PFSK-1 (cell line): ENCODE measurements around the gene SPATA16.

Experiments used
- FOXP2 ChIP-seq: optimal IDR thresholded peaks from 2 replicates; pipeline ENCODE3; 2011; ENCODE audit warnings: borderline replicate concordance, control low read depth, inconsistent platforms; ENCODE audit not compliant: insufficient read depth; ENCODE audit errors: extremely low read length, extremely low read depth
- SIN3A ChIP-seq: IDR thresholded peaks from 2 replicates; pipeline ENCODE4 v1.6.1; 2012; ENCODE audit warnings: mild to moderate bottlenecking, low read length, moderate library complexity, borderline replicate concordance; ENCODE audit not compliant: insufficient read depth
- TAF1 ChIP-seq: IDR thresholded peaks from 2 replicates; pipeline ENCODE4 v1.6.1; 2012; ENCODE audit warnings: low read length, control low read depth, borderline replicate concordance; ENCODE audit not compliant: insufficient read depth

- TF ChIP-seq TAF1 (no peak), SIN3A (no peak), FOXP2 (no peak)
Observed at GRCh38 chr3:172844428-172844827, 296.6 kb downstream of the SPATA16 start.
